ENCODE data around the gene AUNIP. TPM values are rescaled to one million over a fixed set of nuclear protein-coding genes. Genes with fewer than 3 reads are reported as not detected.

AUNIP gene
- total RNA-seq, 2 experiments from 2014 or later = 11.1 to 11.3 TPM

DNA sequence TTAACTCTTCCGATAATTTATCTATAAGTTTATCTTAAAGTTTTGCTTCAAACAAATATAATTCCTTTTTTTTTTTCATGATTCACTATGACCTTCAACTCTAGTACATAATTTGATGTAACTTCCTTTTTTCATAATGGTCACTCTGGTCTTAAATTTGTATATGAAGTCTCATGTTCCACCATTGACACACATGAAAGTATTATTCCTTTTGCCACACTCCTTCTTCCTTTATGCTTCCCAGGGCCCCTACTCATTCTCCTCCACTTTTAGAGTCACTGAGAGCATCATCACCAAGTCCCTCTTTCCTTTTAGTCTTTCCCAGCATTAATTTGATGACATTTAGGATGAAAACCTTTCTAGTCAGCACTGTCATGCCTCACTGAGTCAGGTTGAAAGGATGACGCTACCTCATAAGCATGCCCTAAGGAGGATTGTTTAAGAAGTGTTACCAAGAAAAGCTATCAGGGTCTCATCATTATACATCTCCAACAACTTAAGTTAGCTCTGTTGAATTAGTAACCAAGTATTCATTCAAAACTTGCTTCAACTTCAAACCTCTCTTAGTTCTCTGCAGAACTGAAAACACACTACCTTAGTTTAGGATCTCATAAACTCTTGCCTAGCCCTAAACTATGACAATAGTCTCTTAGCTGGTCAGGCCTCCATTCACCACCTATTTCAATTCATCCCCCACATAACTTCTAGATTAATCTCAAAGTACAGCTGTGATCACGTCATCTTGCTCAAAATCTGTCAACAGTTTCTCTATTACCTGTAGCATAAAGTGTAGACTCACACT lies 14.5 kb downstream of the AUNIP start:
- POLR2A ChIA-PET = no interaction called here
- CTCF ChIA-PET = no interaction called here

- POLR2A ChIA-PET = no interaction called here
- CTCF ChIA-PET = interaction anchor here (0.6 kb wide), 1 partner anchor 390 kb away, joined by 3 read pairs; no protein-coding TSS in a partner anchor
Measured at GRCh38 chr1:25843483-25843882, 15.8 kb downstream of the AUNIP start.

- POLR2A ChIA-PET = interaction anchor here (1.0 kb wide), 1 partner anchor 25 kb away, joined by 7 read pairs; no protein-coding TSS in a partner anchor
- CTCF ChIA-PET = interaction anchor here (0.8 to 1.5 kb wide), 3 partner anchors 36 to 324 kb away, joined by 3 read pairs; partner anchors contain the start of gene PAQR7
Measured at GRCh38 chr1:25839808-25840207, 19.4 kb downstream of the AUNIP start.

DNA sequence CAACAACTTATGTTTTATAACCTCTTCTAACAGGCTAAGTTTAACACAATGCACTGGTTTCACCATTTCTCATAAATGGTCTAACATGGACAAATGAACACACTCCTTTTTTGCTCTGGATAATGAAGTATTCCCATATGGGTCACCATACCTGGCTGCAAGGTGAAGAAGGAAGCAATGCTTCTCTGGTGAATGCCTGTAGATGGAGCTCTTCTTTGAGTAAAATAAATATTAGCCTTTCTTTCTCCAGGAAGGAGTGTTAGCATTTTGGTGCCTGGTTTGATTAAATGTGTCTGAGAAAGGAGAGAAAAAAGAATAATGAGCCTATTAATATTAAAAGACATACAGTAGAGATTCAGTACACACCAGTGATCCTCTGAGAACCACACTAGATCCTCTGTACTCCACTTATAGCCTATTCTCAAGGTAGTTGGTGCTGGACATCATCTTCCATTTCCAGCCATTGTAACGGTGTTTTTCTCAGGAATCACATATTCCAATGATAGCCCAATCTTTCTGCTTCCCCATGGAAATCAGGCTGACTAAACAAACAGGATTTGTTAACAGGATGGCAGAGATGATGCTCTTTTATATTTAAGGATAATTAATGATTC lies 21.9 kb downstream of the AUNIP start:
- POLR2A ChIA-PET = no interaction called here
- CTCF ChIA-PET = interaction anchor here (1.7 kb wide), 1 partner anchor 37 kb away, joined by 3 read pairs; no protein-coding TSS in a partner anchor

GRCh38 chr1:25836695-25837094 lies 22.6 kb downstream of the AUNIP start:
- POLR2A ChIA-PET = no interaction called here
- CTCF ChIA-PET = interaction anchor here (1.7 kb wide), 1 partner anchor 38 kb away, joined by 3 read pairs; no protein-coding TSS in a partner anchor

DNA sequence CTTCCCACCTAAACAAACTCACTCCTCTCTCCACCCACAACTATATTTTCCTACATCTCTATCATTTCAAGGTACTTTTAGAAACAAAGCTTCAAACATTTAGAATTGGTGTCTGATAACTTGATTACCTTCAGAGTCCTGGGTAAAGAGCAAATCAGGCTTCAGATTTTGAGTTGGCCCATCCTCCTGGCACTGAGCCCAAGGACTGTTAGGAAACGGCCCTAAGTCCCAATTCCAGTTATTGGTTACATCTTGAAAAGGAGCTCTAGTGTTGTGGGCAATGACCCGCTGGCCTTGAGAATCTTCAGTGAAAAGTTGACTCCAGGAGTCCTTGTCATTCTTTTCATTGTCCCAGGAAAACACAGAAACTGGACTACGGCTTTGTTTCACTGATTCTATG lies 24.4 kb downstream of the AUNIP start:
- CTCF ChIA-PET = interaction anchor here (0.6 kb wide), 1 partner anchor 27 kb away, joined by 4 read pairs; no protein-coding TSS in a partner anchor
- POLR2A ChIA-PET = interaction anchor here (0.9 kb wide), 1 partner anchor 933 kb away, joined by 8 read pairs; no protein-coding TSS in a partner anchor

- ChIA-PET POLR2A (no interaction called here), CTCF (no interaction called here)
Measured at GRCh38 chr1:25833158-25833557, 26.1 kb downstream of the AUNIP start.

DNA sequence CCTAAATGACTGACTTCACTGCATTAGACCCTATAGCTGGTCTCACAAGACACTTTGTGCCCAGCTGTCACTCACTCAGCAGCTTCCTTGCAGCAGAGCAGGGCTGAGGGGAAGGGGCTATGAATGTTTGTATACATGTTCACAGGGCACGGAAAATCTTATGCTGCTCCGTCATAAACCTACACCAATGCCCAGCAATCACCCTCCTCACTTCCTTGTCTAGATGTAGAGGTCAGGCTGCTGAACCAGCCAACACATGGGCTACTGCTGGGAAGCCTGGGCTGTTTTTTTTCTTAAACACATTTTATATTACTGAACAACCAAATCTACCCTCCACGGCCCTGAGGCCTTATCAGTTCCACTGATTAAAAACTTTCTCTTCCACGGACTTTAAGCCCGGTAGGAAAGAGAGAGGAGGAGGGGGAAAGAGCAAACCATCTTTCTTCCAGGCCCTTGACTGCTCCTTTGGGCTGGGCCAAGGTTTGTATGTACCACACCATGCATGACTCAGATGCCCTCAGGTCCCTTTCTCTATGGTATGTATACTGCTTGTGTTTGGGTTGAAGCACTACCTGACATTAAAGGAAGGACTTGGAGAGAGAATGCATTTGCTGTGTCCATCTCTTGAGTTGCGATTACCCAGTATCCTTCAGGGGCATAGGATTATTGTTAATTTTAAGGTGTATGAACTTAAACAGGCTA lies 26.8 kb downstream of the AUNIP start:
- CTCF ChIA-PET = no interaction called here
- POLR2A ChIA-PET = no interaction called here

DNA sequence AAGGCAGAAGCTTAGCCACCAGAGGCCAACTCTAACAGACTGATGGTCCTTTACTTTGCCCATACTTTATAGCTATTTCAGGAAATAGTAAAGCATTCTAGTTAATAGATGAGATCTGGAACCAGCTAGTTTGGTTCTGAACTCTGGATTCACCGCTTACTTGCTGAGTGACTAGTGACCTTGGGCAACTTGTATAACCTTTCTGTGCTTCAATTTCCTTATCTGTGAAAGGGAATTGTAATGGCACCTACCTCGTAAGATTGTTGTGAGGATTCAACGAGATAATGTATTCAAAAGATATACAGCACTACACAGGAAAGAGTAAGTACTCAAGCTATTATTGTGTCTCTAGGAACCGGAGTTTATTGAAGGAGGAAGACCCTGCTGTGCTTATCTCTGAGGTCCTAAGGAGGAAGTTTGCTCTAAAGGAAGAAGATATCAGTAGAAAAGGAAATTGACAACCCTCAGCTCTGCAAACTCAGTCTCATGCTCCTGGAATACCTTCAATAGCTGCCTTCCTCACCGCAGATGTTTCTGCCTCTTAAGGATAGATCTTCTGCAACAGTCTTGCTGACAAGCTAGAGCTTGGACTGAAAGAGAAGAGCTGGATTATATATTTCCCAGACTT lies 27.6 kb downstream of the AUNIP start:
- ChIA-PET CTCF (interaction anchor here (1.8 kb wide), 1 partner anchor 12 kb away, joined by 4 read pairs; the partner anchor contains the start of gene MTFR1L), POLR2A (no interaction called here)

- CTCF ChIA-PET = no interaction called here
Measured at GRCh38 chr1:25829046-25829445, 30.2 kb downstream of the AUNIP start.

GRCh38 chr1:25828491-25828890 lies 30.8 kb downstream of the AUNIP start:
- CTCF ChIA-PET = no interaction called here

More at GRCh38 chr1:25829046-25829445, 30.2 kb downstream of the AUNIP start:
- POLR2A ChIA-PET = no interaction called here

GRCh38 chr1:25826571-25826970 lies 32.7 kb downstream of the AUNIP start:
- CTCF ChIA-PET = no interaction called here
- POLR2A ChIA-PET = interaction anchor here (1.1 kb wide), 1 partner anchor 495 kb away, joined by 3 read pairs; no protein-coding TSS in a partner anchor

More at GRCh38 chr1:25828491-25828890, 30.8 kb downstream of the AUNIP start:
- POLR2A ChIA-PET = no interaction called here

DNA sequence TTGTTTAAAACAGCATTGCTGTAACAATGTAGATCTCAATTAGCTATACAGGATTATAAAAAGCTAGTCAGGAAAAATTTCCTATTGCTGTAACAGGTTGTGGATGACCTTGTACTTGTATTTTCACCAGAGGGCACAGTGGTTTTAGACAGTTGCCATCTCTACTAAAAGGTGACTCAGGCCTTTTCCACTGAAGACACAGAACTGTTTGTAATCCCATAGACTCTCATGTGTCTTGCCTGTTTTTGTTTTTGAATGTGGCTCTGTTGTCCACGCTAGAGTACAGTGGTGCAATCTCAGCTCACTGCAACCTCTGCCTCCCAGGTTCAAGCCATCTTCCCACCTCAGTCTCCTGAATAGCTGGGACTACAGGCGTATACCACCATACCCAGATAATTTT lies 33.7 kb downstream of the AUNIP start:
- ChIA-PET CTCF (no interaction called here), POLR2A (no interaction called here)

DNA sequence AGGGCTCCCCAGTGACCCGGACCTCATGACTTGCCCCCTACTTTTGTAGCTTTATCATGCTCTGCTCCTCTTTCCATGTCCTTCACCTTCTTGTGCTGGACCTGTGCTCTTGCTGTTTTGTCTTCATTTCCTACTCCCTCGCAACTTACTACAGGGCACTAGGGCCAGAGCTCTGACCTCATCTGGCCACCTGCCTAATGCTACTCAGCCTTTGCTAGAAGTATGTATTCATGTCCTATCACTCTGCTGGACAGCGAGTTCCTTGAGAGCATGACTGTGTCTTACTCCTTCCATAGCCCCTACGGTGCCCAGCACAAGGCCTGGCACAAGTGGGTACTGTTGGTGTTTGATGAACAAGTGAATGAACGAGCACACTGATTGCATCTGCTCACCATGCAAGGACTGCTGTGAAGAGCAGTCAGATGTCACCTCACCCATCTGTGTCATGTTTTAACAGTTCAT lies 37.6 kb downstream of the AUNIP start:
- POLR2A ChIA-PET = interaction anchor here (1.1 kb wide), 1 partner anchor 214 kb away, joined by 6 read pairs; no protein-coding TSS in a partner anchor

DNA sequence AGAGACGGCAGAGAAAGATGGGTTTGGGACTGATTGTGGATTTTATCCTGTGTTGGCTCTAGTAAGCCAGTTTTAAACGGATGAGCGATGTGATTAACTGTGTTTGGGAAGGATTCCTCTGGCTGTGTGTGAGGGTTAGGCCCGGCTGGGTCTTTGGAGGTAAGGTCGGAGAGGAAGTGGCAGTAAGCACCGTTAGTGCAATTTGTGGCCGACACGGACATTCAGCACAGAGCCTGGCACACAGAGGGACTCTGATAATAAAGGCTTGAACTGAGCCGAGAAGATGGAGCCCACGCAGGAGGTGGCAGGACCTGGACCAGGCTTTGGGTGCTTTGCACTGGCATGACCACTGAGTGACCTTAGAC lies 38.2 kb downstream of the AUNIP start:
- POLR2A ChIA-PET = interaction anchor here (1.0 to 1.3 kb wide), 2 partner anchors 22 to 55 kb away, joined by 3 read pairs; no protein-coding TSS in a partner anchor
- CTCF ChIA-PET = no interaction called here

More for the DNA sequence above, 37.6 kb downstream of the AUNIP start:
- CTCF ChIA-PET = no interaction called here

- CTCF ChIA-PET = interaction anchor here (0.6 to 0.9 kb wide), 2 partner anchors 12 to 71 kb away, joined by 3 read pairs; no protein-coding TSS in a partner anchor
- POLR2A ChIA-PET = interaction anchor here (0.7 to 1.5 kb wide), 6 partner anchors 21 to 392 kb away, joined by 3 to 6 read pairs (median 3); partner anchors contain the start of gene STMN1
Measured at GRCh38 chr1:25820247-25821111, 38.8 kb downstream of the AUNIP start.

DNA sequence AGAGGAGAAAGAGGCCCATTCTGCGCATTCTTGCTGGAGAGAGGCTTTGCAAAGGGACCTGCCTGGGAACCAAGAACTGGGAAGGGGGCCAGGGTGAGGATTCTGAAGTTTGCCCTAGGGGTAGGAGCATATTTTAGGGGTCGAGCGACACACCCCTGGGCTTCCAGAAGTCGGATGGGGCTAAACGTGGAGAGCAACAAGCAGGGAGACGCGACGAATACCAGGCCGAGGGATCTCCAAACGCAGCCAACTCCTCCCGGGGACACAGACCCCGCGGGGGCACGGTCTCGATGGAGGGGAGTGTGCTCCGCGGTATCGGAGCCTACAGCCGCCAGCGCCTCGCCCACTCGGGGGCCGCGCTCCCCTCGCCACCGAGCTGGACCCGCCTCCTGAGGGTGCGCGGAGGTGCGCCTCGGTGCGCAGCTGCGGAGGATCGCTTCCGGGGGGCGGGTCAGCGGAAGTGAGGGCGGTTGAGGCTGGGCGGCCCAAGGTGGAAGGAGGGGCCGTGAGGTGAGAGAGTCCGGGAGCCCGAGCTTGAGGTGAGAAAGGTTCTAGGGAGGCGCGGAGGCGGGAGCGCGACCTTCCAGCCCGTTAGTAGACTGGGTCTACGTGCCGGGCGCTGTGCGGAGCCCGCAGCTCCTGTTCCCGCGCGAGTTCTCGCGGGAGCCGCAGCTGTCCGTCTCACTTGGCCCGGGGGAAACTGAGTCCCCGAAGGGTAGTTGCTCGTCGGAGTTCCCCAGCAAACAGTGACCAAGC lies 39.6 kb downstream of the AUNIP start, which contains the start of gene MTFR1L:
Gene MTFR1L, plus strand, starts transcription at position 464 of the 756 bp plus-strand sequence. CDS start 3,151 bp downstream, outside the sequence.
- ChIA-PET CTCF (interaction anchor here (0.6 to 0.9 kb wide), 3 partner anchors 11 to 72 kb away, joined by 3 to 4 read pairs (median 3); no protein-coding TSS in a partner anchor), POLR2A (interaction anchor here (0.7 to 1.5 kb wide), 5 partner anchors 55 to 391 kb away, joined by 3 to 6 read pairs (median 3); partner anchors contain the start of gene STMN1)

Data from activated CD8-positive, alpha-beta memory T cell treated with anti-CD3 and anti-CD28 coated beads for 36 hours (primary cell).